Measurements from ENCODE around the gene DNAJC9.

GRCh38 chr10:73220989-73221388 is 26.1 kb downstream of the DNAJC9 start:
- no peak for TF ChIP-seq POLR2A (IDR thresholded peaks at IDR 0.05)
- no peak for TF ChIP-seq CTCF (IDR thresholded peaks at IDR 0.05)

Data from adrenal gland (tissue), 5 donors.